Mesendoderm (in vitro differentiated cells): ENCODE data around the gene HECTD4. TPM values are rescaled to one million over a fixed set of nuclear protein-coding genes. Genes with fewer than 3 reads are reported as not detected.

Source experiments
- DNase-seq: peaks from one replicate; pipeline ENCODE4 v3.0.0; 2013
- H2AK5ac ChIP-seq: 2 replicates; pipeline ENCODE4 v1.6.1; 2013; ENCODE audit warnings: low read length, inconsistent platforms
- H2BK120ac ChIP-seq: 2 replicates; pipeline ENCODE4 v1.6.1; 2013; ENCODE audit warnings: low read depth, mild to moderate bottlenecking, low read length, moderate library complexity, mixed read lengths
- H2BK15ac ChIP-seq: replicated peaks from 2 replicates; pipeline ENCODE4 v1.6.1; 2013; ENCODE audit warnings: low read depth, mild to moderate bottlenecking, moderate library complexity
- H2BK5ac ChIP-seq: 2 replicates; pipeline ENCODE4 v1.6.1; 2013; ENCODE audit warnings: low read length, inconsistent platforms
- H3K18ac ChIP-seq: 2 replicates; pipeline ENCODE4 v1.6.1; 2013; ENCODE audit warnings: mild to moderate bottlenecking, low read length, mixed read lengths
- H3K23ac ChIP-seq: one replicate; pipeline ENCODE4 v1.6.1; 2013; ENCODE audit warnings: low read length
- H3K27ac ChIP-seq: 2 replicates; pipeline ENCODE4 v1.5.1; 2013; ENCODE audit warnings: low read depth, mild to moderate bottlenecking, inconsistent platforms, low read length, moderate library complexity
- H3K27me3 ChIP-seq: 2 replicates; pipeline ENCODE4 v1.6.1; 2013; ENCODE audit warnings: low read length, control low read depth, mild to moderate bottlenecking, inconsistent platforms; ENCODE audit not compliant: insufficient read depth, poor library complexity
- H3K36me3 ChIP-seq: 2 replicates; pipeline ENCODE4 v1.6.1; 2013; ENCODE audit warnings: low read length, inconsistent platforms; ENCODE audit not compliant: control insufficient read depth, insufficient read depth
- H3K4ac ChIP-seq: one replicate; pipeline ENCODE4 v1.6.1; 2013; ENCODE audit warnings: low read depth, mild to moderate bottlenecking, low read length, moderate library complexity
- H3K4me1 ChIP-seq: 2 replicates; pipeline ENCODE4 v1.6.1; 2013; ENCODE audit warnings: low read depth, low read length, inconsistent platforms; ENCODE audit not compliant: control insufficient read depth
- H3K4me2 ChIP-seq: 2 replicates; pipeline ENCODE4 v1.6.1; 2013; ENCODE audit warnings: low read length
- H3K4me3 ChIP-seq: 2 replicates; pipeline ENCODE4 v1.5.1; 2013; ENCODE audit warnings: mild to moderate bottlenecking, low read length
- H3K56ac ChIP-seq: one replicate; pipeline ENCODE4 v1.6.1; 2013; ENCODE audit warnings: low read length
- H3K79me1 ChIP-seq: 2 replicates; pipeline ENCODE4 v1.6.1; 2013; ENCODE audit warnings: low read length, inconsistent platforms
- H3K79me2 ChIP-seq: 2 replicates; pipeline ENCODE4 v1.6.1; 2013; ENCODE audit warnings: mild to moderate bottlenecking, low read length; ENCODE audit not compliant: control insufficient read depth, insufficient read depth
- H3K9ac ChIP-seq: 2 replicates; pipeline ENCODE4 v1.6.1; 2013; ENCODE audit warnings: low read length, inconsistent platforms
- H4K5ac ChIP-seq: one replicate; pipeline ENCODE4 v1.6.1; 2013; ENCODE audit warnings: low read length
- H4K8ac ChIP-seq: one replicate; pipeline ENCODE4 v1.6.1; 2013; ENCODE audit warnings: low read depth, mild to moderate bottlenecking, control low read depth, low read length, moderate library complexity
- WGBS: extraction: QIAGEN DNeasy Blood & Tissue Kit; methylation state at CpG from one replicate; pipeline ENCODE4 v1.1.7; 2013; ENCODE audit warnings: low lambda C conversion rate, missing lambda C conversion rate; ENCODE audit not compliant: insufficient coverage; ENCODE audit errors: extremely low coverage; 5-methylcytosine and 5-hydroxymethylcytosine counted together
- polyA plus RNA-seq, 2 experiments: library from polyadenylated mRNA; stranded (reverse); fragments of 200-250 nt; gene quantifications; one replicate each; pipeline ENCODE4 v1.2.3, GENCODE V29; 2013

HECTD4 gene, protein sequence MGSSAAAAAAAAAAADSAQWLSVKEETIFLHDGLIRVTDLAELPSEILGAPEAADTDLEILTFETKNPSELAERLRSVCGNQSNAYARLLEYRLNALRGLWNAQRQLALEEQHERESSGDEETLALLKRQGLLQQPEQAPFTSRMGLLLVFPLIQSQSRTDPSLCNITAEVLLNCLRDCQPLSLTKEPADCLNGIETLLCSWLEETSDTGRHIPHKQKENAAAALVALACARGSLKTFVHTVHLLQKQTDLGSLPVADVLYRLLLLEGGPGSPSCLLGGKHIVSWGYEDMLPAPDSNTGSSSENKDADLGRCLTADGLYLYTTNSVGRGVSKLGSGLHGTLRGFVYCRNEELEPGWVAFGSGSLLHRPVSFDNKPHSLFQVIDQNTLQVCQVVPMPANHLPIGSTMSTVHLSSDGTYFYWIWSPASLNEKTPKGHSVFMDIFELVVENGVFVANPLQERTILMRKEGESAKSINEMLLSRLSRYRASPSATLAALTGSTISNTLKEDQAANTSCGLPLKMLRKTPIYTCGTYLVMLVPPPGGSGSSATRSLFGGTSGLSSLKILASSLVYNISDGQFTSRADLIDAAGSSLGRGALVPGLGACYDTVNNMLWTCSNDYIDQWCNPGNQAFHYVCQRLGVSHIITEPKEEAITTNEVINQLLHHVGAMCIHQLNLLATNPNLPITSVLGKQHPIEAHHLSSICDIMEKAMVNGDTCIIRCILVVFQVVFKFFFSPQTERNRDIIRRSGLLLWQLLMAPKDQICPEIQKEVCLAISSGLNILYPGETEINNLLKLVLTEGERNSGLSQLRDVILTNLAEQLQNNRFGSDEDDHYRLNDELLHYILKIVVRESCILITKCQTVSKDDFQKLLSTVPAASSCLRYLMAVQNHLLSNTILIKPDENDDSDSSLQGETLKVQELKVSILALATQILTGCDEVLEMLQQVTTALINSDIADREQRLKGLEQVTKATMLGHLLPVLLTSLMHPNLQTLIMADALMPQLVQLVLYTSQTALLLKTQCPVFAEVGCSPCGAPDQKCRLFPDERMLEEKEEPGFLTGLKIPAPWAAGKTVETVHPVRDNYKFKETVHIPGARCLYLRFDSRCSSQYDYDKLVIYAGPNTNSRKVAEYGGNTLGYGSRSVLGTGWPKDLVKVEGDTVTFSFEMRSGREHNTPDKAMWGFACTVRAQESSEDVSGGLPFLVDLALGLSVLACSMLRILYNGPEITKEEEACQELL (N-terminal part only)
- 6.3 TPM for polyA plus RNA-seq (2013, experiment 1 of 2)
- polyA plus RNA-seq (2013, experiment 2 of 2), result 5.5 TPM

DNA sequence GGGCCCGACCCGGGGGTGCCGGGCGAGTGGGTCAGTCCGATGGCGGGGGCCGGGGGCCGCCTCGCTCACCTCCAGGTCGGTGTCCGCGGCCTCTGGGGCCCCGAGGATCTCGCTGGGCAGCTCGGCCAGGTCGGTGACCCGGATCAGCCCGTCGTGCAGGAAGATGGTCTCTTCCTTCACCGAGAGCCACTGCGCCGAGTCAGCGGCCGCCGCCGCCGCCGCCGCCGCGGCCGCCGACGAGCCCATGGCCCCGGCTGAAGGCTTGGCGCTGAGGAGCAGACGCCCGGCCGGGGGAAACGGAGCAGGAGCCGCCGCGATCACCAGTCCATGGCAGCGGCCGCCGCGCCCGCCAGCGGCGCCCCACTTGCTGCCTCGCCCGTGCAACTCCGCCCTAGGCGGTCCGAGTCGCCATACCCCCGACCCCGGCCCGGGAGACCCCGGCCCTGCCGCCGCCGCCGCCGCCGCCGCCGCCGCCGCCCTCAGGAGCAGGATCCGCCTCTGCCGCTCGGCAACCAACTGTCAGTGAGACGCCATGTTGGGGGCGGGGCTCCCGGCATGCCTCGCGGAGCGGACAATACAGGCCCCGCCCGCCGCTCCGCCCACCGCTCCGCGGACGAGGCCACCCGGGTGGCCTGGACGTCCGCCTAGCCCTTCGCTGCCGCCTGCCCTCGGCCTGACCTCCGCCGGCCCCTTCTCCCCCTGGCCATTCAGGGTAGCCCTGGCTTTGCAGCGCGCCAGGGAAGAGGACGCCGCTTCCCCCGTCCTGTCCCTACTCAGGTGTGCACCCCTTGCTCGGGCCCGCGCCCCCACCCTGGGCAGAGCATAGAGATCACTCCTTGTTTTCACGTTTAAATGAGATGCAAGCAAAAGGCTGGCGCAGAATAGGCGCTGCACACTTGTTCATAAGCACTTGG, at the start of gene HECTD4:
HECTD4 (minus strand) TSS at position 549 of the 914 bp plus-strand sequence; CDS start at position 246, 303 bp downstream.
- H3K4me3 ChIP-seq, result peak within 1 kb of the TSS; percentile 75
- H3K4me1 ChIP-seq, result no peaks in the 10 kb centered on the region
- peak within 1 kb of the TSS; percentile 69 for H3K4me2 ChIP-seq
- H3K23ac ChIP-seq, result no peak within 1 kb of the TSS
- no peak within 1 kb of the TSS for H2BK15ac ChIP-seq
- H3K36me3 ChIP-seq, result no peaks in the 10 kb centered on the region
- H3K27me3 ChIP-seq, result no peaks in the 10 kb centered on the region
- H3K27ac ChIP-seq, result peak within 1 kb of the TSS; percentile 86
- H3K56ac ChIP-seq, result peak within 1 kb of the TSS; percentile 90
- H3K9ac ChIP-seq, result peak within 1 kb of the TSS; percentile 84
- no peak within 1 kb of the TSS for H4K5ac ChIP-seq
- H3K79me1 ChIP-seq, result peaks cover 5% of the 10 kb centered on the region
- DNase-seq, result peak; percentile 93
- H3K79me2 ChIP-seq, result peaks cover 8% of the 10 kb centered on the region
- H3K18ac ChIP-seq, result peak within 1 kb of the TSS; percentile 71
- no peak within 1 kb of the TSS for H2AK5ac ChIP-seq
- H3K4ac ChIP-seq, result peak within 1 kb of the TSS; percentile 58
- WGBS, result no CpG with 5 or more reads among the region's 106 CpGs
- peak within 1 kb of the TSS; percentile 27 for H2BK5ac ChIP-seq
- no peak within 1 kb of the TSS for H2BK120ac ChIP-seq
- peak within 1 kb of the TSS; percentile 41 for H4K8ac ChIP-seq

DNA sequence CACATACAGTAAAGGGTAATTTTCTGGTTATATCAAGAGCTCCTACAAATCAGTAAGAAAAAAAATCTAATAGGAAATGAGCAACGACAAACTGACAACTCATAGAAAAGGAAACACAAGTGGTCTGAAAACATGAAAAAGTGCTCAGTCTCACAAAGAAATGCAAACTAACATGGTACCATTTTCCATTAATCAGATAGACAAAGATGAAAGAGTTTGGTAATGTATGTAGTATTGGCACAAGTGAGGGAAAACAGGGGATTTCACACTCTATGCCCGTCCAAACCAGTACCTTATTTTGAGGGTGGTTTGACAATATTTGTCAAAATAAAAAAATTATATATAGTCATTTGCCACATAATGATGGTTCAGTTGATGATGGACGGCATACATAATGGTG, 49.7 kb upstream of the HECTD4 start:
- no peak overlapping the region for H3K9ac ChIP-seq
- H3K4me3 ChIP-seq, result no peak overlapping the region
- H2AK5ac ChIP-seq, result no peak overlapping the region
- no peak overlapping the region for H3K56ac ChIP-seq
- no peak overlapping the region for H3K4ac ChIP-seq
- H3K27ac ChIP-seq, result no peak overlapping the region
- no peak for DNase-seq
- H3K36me3 ChIP-seq, result no peaks in the 10 kb centered on the region
- no peaks in the 10 kb centered on the region for H3K27me3 ChIP-seq
- H3K4me1 ChIP-seq, result no peaks in the 10 kb centered on the region
- peaks cover 6% of the 10 kb centered on the region for H3K79me1 ChIP-seq
- H2BK120ac ChIP-seq, result no peak overlapping the region
- H3K79me2 ChIP-seq, result peaks cover 21% of the 10 kb centered on the region
- H2BK5ac ChIP-seq, result no peak overlapping the region
- H2BK15ac ChIP-seq, result no peak overlapping the region
- H4K8ac ChIP-seq, result no peak overlapping the region
- no peak overlapping the region for H4K5ac ChIP-seq
- H3K23ac ChIP-seq, result no peak overlapping the region
- no peak overlapping the region for H3K4me2 ChIP-seq
- no peak overlapping the region for H3K18ac ChIP-seq
- no CpG with 5 or more reads among the region's 3 CpGs for WGBS

DNA sequence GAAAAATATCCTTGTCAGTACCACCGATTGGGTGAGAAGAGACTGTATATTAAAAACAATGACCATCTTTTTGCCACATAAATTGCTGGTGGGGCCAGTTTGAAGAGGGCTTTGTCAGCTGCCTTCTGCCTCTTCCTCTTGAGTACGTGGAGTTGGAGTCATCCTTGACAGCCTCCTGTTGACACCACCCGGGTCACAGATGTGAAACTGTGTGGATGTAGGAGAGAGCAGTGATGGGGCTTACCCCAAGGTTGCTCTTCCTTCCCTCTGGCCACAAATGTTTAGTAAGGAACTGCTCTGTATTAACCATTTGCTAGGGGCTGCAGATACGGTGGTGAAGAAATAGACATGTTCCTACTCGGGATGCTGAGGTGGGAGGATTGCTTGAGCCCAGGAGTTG, 48.7 kb upstream of the HECTD4 start:
- H4K5ac ChIP-seq, result no peak overlapping the region
- no peaks in the 10 kb centered on the region for H3K36me3 ChIP-seq
- WGBS, result no CpG with 5 or more reads among the region's 5 CpGs
- no peak overlapping the region for H2BK120ac ChIP-seq
- H3K9ac ChIP-seq, result no peak overlapping the region
- H3K27ac ChIP-seq, result no peak overlapping the region
- no peak overlapping the region for H3K23ac ChIP-seq
- H3K56ac ChIP-seq, result no peak overlapping the region
- H4K8ac ChIP-seq, result no peak overlapping the region
- no peak overlapping the region for H3K4ac ChIP-seq
- no peak overlapping the region for H2BK5ac ChIP-seq
- H3K4me2 ChIP-seq, result no peak overlapping the region
- H3K4me3 ChIP-seq, result no peak overlapping the region
- H3K4me1 ChIP-seq, result no peaks in the 10 kb centered on the region
- no peak for DNase-seq
- peaks cover 30% of the 10 kb centered on the region for H3K79me2 ChIP-seq
- H2AK5ac ChIP-seq, result no peak overlapping the region
- H2BK15ac ChIP-seq, result no peak overlapping the region
- H3K27me3 ChIP-seq, result no peaks in the 10 kb centered on the region
- H3K18ac ChIP-seq, result no peak overlapping the region
- peaks cover 6% of the 10 kb centered on the region for H3K79me1 ChIP-seq

DNA sequence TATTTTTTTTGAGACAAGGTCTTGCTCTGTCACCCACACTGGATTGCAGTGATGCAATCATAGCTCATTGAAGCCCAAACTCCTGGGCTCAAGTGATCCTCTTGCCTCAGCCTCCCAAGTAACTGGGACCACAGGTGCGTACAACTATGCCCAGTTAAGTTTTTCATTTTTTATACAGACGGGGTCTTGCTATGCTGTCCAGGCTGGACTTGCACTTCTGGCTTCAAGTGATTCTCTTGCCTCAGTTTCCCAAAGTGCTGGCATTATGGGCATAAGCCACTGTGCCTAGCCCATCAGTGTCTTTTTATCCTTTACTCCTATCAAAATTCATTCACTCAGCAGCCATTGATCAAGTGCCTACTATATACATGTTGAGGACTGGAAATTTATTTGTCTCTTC, 45.5 kb upstream of the HECTD4 start:
- DNase-seq, result no peak
- H3K4me2 ChIP-seq, result no peak overlapping the region
- H3K4me1 ChIP-seq, result no peaks in the 10 kb centered on the region
- H4K5ac ChIP-seq, result no peak overlapping the region
- H3K4me3 ChIP-seq, result no peak overlapping the region
- no CpG with 5 or more reads among the region's 2 CpGs for WGBS
- H3K36me3 ChIP-seq, result no peaks in the 10 kb centered on the region
- H3K79me2 ChIP-seq, result peaks cover 47% of the 10 kb centered on the region
- H3K9ac ChIP-seq, result no peak overlapping the region
- no peak overlapping the region for H3K18ac ChIP-seq
- H3K23ac ChIP-seq, result no peak overlapping the region
- H2BK120ac ChIP-seq, result no peak overlapping the region
- no peak overlapping the region for H3K4ac ChIP-seq
- H2BK5ac ChIP-seq, result no peak overlapping the region
- no peak overlapping the region for H4K8ac ChIP-seq
- no peak overlapping the region for H2BK15ac ChIP-seq
- no peak overlapping the region for H3K56ac ChIP-seq
- H3K79me1 ChIP-seq, result peaks cover 7% of the 10 kb centered on the region
- no peak overlapping the region for H2AK5ac ChIP-seq
- H3K27me3 ChIP-seq, result no peaks in the 10 kb centered on the region
- no peak overlapping the region for H3K27ac ChIP-seq
